GM13976 (cell line): ENCODE data around the gene CEP112.
"Not testable (repeated sequence)": the region's sequence is repeated elsewhere in the genome, so short reads cannot be mapped to it uniquely, and the experiment has no call there.

Experiments used
- DNase-seq: peaks from one replicate; pipeline ENCODE4 v3.0.0; 2012; ENCODE audit warnings: low spot score
- in situ Hi-C: fragments of 300-500 bp; cut with MboI; formaldehyde crosslinking; loops from one replicate; pipeline ENCODE4 v1.12.0; 2022; ENCODE audit warnings: low sequenced_read_pairs, mixed read lengths, inconsistent platforms; ENCODE audit not compliant: unreplicated experiment
- TF ChIP-seq, protein P1 (sequence below): IDR thresholded peaks from 2 replicates; pipeline ENCODE4 v1.5.1; 2012; ENCODE audit warnings: borderline replicate concordance, mild to moderate bottlenecking; ENCODE audit not compliant: insufficient read depth; ENCODE audit errors: extremely low read depth, missing control alignments, control extremely low read depth

The CEP112 gene

GRCh38 chr17:65690626-65691310, 501.2 kb downstream of the CEP112 start:
- DNase-seq: no peak
- TF ChIP-seq, protein P1, sequence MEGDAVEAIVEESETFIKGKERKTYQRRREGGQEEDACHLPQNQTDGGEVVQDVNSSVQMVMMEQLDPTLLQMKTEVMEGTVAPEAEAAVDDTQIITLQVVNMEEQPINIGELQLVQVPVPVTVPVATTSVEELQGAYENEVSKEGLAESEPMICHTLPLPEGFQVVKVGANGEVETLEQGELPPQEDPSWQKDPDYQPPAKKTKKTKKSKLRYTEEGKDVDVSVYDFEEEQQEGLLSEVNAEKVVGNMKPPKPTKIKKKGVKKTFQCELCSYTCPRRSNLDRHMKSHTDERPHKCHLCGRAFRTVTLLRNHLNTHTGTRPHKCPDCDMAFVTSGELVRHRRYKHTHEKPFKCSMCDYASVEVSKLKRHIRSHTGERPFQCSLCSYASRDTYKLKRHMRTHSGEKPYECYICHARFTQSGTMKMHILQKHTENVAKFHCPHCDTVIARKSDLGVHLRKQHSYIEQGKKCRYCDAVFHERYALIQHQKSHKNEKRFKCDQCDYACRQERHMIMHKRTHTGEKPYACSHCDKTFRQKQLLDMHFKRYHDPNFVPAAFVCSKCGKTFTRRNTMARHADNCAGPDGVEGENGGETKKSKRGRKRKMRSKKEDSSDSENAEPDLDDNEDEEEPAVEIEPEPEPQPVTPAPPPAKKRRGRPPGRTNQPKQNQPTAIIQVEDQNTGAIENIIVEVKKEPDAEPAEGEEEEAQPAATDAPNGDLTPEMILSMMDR: no peak
- in situ Hi-C loops: no loop called here

DNA sequence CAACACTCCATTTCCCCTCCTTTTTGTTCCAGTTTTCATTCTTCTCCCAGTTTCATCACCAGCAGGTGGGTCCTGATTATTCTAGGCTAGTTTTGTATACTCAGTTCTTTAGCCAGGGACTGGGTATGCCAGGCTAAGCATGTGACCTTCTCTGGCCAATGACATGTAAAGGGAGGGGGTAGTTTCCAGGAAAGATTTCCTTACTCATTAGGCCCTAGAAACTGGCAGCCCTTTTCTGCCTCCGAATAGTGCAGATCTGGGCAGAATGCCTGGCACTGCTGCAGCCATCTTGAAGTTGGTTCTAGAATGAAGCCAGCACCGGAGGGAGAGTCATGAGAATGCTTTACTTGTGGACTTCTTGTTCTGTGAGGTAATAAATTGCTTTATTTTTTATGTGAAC, 503.6 kb downstream of the CEP112 start:
- TF ChIP-seq, protein P1: no peak
- in situ Hi-C loops: no loop called here
- no peak for DNase-seq

DNA sequence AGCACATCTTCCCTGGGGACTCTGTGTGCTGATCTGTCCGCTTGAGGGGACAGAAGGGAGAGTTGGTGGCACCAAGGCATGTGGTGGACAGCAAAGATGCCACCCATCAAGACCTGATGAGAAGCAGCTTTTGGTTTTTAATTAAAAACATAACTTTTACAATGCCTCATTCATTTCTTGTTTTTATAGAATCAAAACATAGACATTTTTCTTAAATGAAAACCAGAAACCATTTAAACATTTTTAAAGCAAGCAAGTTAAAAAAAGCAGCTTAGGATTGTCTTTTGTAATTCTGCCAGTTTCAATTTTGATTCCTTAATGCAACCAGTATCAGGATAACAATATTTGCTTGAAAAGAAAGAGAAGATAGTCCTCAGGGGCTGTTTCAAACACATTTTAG, 506.8 kb downstream of the CEP112 start:
- in situ Hi-C loops: no loop called here
- no peak for DNase-seq
- TF ChIP-seq, protein P1: no peak

DNA sequence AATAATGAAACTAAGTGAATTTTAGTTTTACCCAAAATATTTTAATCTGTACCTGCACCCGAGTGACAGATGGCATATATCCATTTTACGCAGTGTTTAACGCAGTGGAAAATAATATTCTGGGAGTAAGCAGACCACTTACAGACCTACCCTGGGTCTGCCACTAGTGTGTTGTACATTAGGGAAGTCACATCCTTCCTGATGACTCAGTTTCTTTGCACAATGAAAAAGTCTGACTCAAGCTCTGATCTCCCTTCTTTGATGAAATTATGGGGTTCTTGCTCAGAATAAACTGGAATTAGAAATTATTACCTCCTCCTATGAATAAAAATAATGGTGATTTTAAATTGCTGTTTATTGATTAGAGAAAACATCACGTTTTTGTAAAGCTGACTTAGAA, 507.3 kb downstream of the CEP112 start:
- DNase-seq: no peak
- in situ Hi-C loops: no loop called here
- TF ChIP-seq, protein P1: no peak

- in situ Hi-C loops: no loop called here
- TF ChIP-seq, protein P1: no peak
- no peak for DNase-seq
These were observed 508.5 kb downstream of the CEP112 start for GRCh38 chr17:65683428-65683827.

DNA sequence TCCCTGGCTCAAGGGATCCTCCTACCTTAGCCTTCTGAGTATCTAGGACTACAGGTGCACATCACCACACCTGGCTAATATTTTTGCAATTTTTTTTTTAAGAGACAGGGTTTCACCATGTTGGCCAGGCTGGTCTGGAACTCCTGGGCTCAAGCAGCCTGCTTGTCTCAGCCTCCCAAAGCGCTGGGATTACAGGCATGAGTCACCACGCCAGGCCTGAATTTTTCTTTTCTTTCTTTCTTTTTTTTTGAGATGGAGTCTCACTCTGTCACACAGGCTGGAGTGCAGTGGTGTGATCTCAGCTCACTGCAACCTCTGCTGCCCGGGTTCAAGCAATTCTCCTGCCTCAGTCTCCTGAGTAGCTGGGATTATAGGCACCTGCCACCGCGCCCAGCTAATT, 510.2 kb downstream of the CEP112 start:
- DNase-seq, in situ Hi-C loops: not testable (repeated sequence)

DNA sequence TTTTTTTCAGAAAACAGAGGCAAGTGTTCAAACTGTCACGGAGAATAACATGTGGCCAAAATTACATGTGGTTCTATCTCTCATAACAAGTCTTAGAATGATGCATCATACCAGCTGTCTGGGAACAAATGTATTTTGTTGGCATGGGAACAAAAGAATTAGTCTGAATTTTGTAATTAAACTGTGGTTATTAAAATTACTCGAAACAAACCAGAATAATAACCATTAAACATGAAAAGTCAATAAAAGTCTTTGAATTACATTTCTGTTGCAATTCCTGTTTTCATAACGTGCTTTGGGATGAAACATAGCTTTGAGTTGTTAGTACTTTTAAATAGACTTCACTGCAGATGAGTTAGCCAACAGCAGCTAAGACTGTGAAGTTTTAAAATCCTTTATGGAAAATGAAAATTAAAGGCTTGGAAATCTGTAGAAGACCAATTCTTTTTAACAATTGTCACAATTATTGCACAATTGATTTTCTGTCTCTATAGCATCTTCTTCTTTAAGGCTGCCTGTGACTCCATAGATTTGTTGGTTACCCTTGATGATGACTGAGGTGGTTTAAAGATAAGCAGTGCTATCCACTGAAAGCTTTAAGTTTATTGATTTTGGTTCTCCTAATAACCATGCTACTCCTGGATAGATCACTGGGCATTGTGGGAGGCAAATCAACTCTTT, 512.6 kb downstream of the CEP112 start:
- in situ Hi-C loops: no loop called here

More for the DNA sequence above, 512.6 kb downstream of the CEP112 start:
- TF ChIP-seq, protein P1: no peak
- no peak for DNase-seq
